DOHH2 (cell line): ENCODE results near the gene CAMTA2.
"Not testable (repeated sequence)": the region's sequence is repeated elsewhere in the genome, so short reads cannot be mapped to it uniquely, and the experiment has no call there.

Experiments
- H3F3A ChIP-seq: fragments of 200-600 bp; sonication (generic), shearing (Covaris generic); 2 replicates; pipeline ENCODE4 v1.6.0; 2016; ENCODE audit warnings: antibody characterized with exemption, mild to moderate bottlenecking; ENCODE audit not compliant: control insufficient read depth, insufficient read depth
- H3K27ac ChIP-seq: fragments of 200-600 bp; sonication (generic); 2 replicates; pipeline ENCODE4 v1.5.1; 2014; ENCODE audit warnings: low read depth, mild to moderate bottlenecking, low read length, moderate library complexity
- H3K27me3 ChIP-seq: fragments of 200-600 bp; sonication (generic); 2 replicates; pipeline ENCODE4 v1.6.1; 2014; ENCODE audit warnings: mild to moderate bottlenecking, low read length, mixed read lengths; ENCODE audit not compliant: control insufficient read depth
- H3K36me3 ChIP-seq: fragments of 200-600 bp; sonication (generic); 2 replicates; pipeline ENCODE4 v1.6.1; 2014; ENCODE audit warnings: mild to moderate bottlenecking, low read length, moderate library complexity, mixed read lengths; ENCODE audit not compliant: control insufficient read depth
- H3K4me1 ChIP-seq: fragments of 200-600 bp; sonication (generic); 2 replicates; pipeline ENCODE4 v1.6.1; 2014; ENCODE audit warnings: mild to moderate bottlenecking, low read length, mixed read lengths; ENCODE audit not compliant: control insufficient read depth
- H3K4me2 ChIP-seq: fragments of 200-600 bp; sonication (generic); 2 replicates; pipeline ENCODE4 v1.6.0; 2014; ENCODE audit warnings: mild to moderate bottlenecking, low read length, moderate library complexity
- H3K4me3 ChIP-seq: fragments of 200-600 bp; sonication (generic); 2 replicates; pipeline ENCODE4 v1.5.1; 2014; ENCODE audit warnings: mild to moderate bottlenecking, low read length, mixed read lengths
- H3K79me2 ChIP-seq: fragments of 200-600 bp; sonication (generic); 2 replicates; pipeline ENCODE4 v1.6.1; 2014; ENCODE audit warnings: mild to moderate bottlenecking, low read length, mixed read lengths; ENCODE audit not compliant: control insufficient read depth
- H3K9me2 ChIP-seq: fragments of 200-600 bp; sonication (generic); replicated peaks from 2 replicates; pipeline ENCODE4 v1.6.1; 2014; ENCODE audit warnings: mild to moderate bottlenecking, low read length, mixed read lengths; ENCODE audit not compliant: control insufficient read depth
- H3K9me3 ChIP-seq: fragments of 200-600 bp; sonication (generic); 2 replicates; pipeline ENCODE4 v1.6.1; 2014; ENCODE audit warnings: antibody characterized with exemption, low read length, mixed read lengths; ENCODE audit not compliant: control insufficient read depth, insufficient read depth
- H4K20me1 ChIP-seq: fragments of 200-600 bp; sonication (generic); 2 replicates; pipeline ENCODE4 v1.6.0; 2014; ENCODE audit warnings: low read depth, mild to moderate bottlenecking, antibody characterized with exemption, low read length, moderate library complexity; ENCODE audit not compliant: control insufficient read depth, insufficient read depth
- EZH2phosphoT487 ChIP-seq: fragments of 200-600 bp; sonication (generic); IDR thresholded peaks from 2 replicates; pipeline ENCODE4 v1.6.1; 2017; ENCODE audit warnings: borderline replicate concordance, mild to moderate bottlenecking, antibody characterized with exemption, low read length, moderate library complexity, mixed read lengths
- TF ChIP-seq, protein P1 (sequence below): fragments of 200-600 bp; sonication (generic); IDR thresholded peaks from one replicate; pipeline ENCODE4 v1.5.1; 2014; ENCODE audit warnings: antibody characterized with exemption, mild to moderate bottlenecking, low read depth, low read length; ENCODE audit not compliant: poor library complexity, severe bottlenecking

CAMTA2 gene

DNA sequence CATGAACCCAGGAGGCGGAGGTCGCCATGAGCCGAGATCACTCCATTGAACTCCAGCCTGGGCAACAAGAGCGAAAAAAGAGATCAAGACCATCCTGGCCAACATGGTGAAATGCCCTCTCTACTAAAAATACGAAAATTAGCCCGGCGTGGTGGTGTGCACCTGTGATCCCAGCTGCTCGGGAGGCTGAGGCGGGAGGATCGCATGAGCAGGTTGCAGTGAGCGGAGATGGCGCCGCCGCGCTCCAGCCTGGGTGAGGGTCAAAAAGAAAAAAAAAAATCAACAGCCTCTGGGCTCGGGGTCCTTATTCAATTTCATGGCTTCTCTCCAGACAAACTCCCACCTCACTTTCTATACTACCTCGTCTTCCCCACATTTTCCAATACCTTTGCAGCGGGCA is 58.6 kb downstream of the CAMTA2 start:
- Histone ChIP-seq H3K27me3 (no peaks in the 10 kb centered on the region), H3K4me2 (no peak overlapping the region), H4K20me1 (no peaks in the 10 kb centered on the region), H3K9me3 (no peaks in the 10 kb centered on the region), H3K4me3 (no peak overlapping the region), H3K9me2 (no peaks in the 10 kb centered on the region), H3K27ac (no peak overlapping the region), H3F3A (no peaks in the 10 kb centered on the region), H3K4me1 (no peaks in the 10 kb centered on the region), H3K79me2 (no peaks in the 10 kb centered on the region), H3K36me3 (no peaks in the 10 kb centered on the region)
- TF ChIP-seq, protein P1, sequence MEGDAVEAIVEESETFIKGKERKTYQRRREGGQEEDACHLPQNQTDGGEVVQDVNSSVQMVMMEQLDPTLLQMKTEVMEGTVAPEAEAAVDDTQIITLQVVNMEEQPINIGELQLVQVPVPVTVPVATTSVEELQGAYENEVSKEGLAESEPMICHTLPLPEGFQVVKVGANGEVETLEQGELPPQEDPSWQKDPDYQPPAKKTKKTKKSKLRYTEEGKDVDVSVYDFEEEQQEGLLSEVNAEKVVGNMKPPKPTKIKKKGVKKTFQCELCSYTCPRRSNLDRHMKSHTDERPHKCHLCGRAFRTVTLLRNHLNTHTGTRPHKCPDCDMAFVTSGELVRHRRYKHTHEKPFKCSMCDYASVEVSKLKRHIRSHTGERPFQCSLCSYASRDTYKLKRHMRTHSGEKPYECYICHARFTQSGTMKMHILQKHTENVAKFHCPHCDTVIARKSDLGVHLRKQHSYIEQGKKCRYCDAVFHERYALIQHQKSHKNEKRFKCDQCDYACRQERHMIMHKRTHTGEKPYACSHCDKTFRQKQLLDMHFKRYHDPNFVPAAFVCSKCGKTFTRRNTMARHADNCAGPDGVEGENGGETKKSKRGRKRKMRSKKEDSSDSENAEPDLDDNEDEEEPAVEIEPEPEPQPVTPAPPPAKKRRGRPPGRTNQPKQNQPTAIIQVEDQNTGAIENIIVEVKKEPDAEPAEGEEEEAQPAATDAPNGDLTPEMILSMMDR, result no peak
- TF ChIP-seq EZH2phosphoT487, result no peak

DNA sequence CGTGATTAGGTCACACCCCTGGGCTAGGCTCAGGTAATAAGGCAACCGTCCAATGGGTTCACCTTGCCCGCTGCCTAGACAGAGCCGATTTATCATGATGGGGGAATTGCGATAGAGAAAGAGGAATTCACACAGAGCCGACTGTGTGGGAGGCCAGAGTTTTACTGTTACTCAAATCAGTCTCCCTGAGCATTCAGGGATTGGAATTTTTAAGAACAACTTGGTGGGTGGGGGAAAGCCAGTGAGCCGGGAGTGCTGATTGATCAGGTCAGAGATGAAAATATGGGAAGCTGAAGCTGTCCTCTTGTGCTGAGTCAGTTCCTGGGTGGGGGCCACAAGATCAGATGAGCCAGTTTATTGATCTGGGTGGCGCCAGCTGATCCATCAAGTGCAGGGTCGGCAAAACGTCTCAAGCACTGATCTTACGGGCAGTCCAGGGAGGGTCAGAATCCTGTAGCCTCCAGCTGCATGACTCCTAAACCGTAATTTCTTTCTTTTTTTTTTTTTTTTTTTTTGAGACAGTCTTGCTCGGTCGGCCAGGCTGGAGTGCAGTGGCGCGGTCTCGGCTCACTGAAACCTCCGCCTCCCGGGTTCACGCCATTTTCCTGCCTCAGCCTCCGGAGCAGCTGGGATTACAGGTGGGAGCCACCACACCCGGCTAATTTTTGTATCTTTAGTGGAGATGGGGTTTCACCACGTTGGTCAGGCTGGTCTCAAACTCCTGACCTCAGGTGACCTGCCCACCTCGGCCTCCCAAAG is 60.7 kb downstream of the CAMTA2 start:
- not testable (repeated sequence) for H3K79me2 ChIP-seq, H3K36me3 ChIP-seq, H3K27ac ChIP-seq, H4K20me1 ChIP-seq, H3K9me2 ChIP-seq, H3K4me3 ChIP-seq, H3K4me1 ChIP-seq, H3K27me3 ChIP-seq, H3K4me2 ChIP-seq, H3F3A ChIP-seq, H3K9me3 ChIP-seq

DNA sequence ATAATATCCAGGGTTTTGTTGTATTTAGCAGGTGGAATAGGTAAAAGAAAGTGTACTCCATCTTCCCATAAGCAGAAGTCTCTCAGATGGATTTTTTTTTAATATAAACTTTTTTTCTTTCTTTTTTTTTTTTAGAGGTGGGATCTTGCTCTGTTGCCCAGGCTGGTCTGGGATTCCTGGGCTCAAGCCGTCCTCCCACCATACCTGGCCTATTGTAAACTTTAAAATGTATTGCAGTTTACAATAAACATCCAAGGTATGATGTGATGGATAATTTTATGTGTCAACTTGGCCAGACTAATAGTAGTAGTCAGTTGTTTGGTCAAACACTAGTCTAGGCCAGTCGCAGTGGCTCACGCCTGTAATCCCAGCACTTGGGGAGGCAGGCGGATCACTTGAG is 66.2 kb downstream of the CAMTA2 start:
- no peaks in the 10 kb centered on the region for H3K27me3 ChIP-seq
- no peak overlapping the region for H3K4me2 ChIP-seq
- H3K79me2 ChIP-seq, result no peaks in the 10 kb centered on the region
- H4K20me1 ChIP-seq, result no peaks in the 10 kb centered on the region
- TF ChIP-seq, protein P1, result no peak
- TF ChIP-seq EZH2phosphoT487, result no peak
- no peaks in the 10 kb centered on the region for H3K9me3 ChIP-seq
- H3F3A ChIP-seq, result no peaks in the 10 kb centered on the region
- H3K27ac ChIP-seq, result no peak overlapping the region
- no peaks in the 10 kb centered on the region for H3K9me2 ChIP-seq
- no peaks in the 10 kb centered on the region for H3K36me3 ChIP-seq
- no peak overlapping the region for H3K4me3 ChIP-seq
- H3K4me1 ChIP-seq, result no peaks in the 10 kb centered on the region

DNA sequence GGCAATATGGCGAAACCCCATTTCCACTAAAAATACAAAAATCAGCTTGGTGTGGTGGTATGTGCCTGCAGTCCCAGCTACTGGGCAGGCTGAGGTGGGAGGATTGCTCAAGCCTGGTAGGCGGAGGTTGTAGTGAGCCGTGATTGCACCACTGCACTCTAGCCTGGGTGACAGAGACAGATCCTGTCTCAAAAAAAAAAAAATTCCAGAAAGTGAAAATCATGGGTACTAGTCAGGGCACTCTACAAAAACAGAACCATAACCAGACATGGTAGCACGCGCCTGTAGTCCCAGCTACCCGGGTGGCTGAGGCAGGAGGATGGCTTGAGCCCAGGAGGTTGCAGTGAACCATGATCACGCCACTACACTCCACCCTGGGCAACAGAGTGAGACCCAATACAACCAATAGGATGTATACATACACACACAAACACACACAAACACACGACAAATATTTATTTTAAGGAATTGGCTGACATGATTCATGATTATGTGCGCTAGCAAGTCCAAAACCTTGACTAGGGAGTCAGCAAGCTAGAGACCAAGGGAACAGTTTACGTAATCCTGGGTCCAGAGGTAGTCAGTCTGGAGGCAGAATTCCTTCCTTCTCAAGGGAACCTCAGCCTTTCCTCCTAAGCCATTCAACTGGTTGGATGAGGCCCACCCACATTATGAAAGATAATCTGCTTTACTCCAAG is 67.0 kb downstream of the CAMTA2 start:
- no peak overlapping the region for H3K4me2 ChIP-seq
- no peak overlapping the region for H3K27ac ChIP-seq
- no peaks in the 10 kb centered on the region for H3F3A ChIP-seq
- no peak overlapping the region for H3K4me3 ChIP-seq
- H4K20me1 ChIP-seq, result no peaks in the 10 kb centered on the region
- H3K9me3 ChIP-seq, result no peaks in the 10 kb centered on the region
- H3K79me2 ChIP-seq, result no peaks in the 10 kb centered on the region
- no peaks in the 10 kb centered on the region for H3K27me3 ChIP-seq
- H3K36me3 ChIP-seq, result no peaks in the 10 kb centered on the region
- H3K4me1 ChIP-seq, result no peaks in the 10 kb centered on the region
- TF ChIP-seq, protein P1, result no peak
- TF ChIP-seq EZH2phosphoT487, result no peak
- H3K9me2 ChIP-seq, result no peaks in the 10 kb centered on the region
